Activated T-cell treated with anti-CD3 and anti-CD28 coated beads, Interleukin-2, amount 50 U/mL, for 4 hours (primary cell): ENCODE measurements around the gene GNAQ. TPM values are rescaled to one million over a fixed set of nuclear protein-coding genes. Genes with fewer than 3 reads are reported as not detected.

ENCODE experiments used
- ATAC-seq, 2 donors: fragments of 200-7000 bp; cut with Tn5 transposase; one replicate each; pipeline ENCODE4 v1.10.0; 2021
- DNase-seq: peaks from one replicate; pipeline ENCODE4 v3.0.0-alpha.2; 2020
- H3K27me3 Mint-ChIP-seq: one replicate; pipeline ENCODE4 v1.8.0; 2021; ENCODE audit warnings: low read depth, mixed read lengths
- H3K36me3 Mint-ChIP-seq: one replicate; pipeline ENCODE4 v1.8.0; 2022; ENCODE audit warnings: mixed read lengths; ENCODE audit not compliant: insufficient read depth
- H3K4me1 Mint-ChIP-seq: one replicate; pipeline ENCODE4 v1.8.0; 2021; ENCODE audit warnings: low read depth, mixed read lengths
- H3K4me3 Mint-ChIP-seq: one replicate; pipeline ENCODE4 v1.8.0; 2021; ENCODE audit warnings: mild to moderate bottlenecking, moderate library complexity, mixed read lengths
- H3K9me3 Mint-ChIP-seq: one replicate; pipeline ENCODE4 v1.8.0; 2021; ENCODE audit warnings: mixed read lengths
- total RNA-seq, 3 donors: library from RNA; stranded (reverse); gene quantifications; one replicate each; pipeline ENCODE4 v1.2.1, GENCODE V29; 2021

Gene GNAQ
- total RNA-seq, 3 donors from 2014 or later = 18.2 to 20.1 (median 18.9) TPM

DNA sequence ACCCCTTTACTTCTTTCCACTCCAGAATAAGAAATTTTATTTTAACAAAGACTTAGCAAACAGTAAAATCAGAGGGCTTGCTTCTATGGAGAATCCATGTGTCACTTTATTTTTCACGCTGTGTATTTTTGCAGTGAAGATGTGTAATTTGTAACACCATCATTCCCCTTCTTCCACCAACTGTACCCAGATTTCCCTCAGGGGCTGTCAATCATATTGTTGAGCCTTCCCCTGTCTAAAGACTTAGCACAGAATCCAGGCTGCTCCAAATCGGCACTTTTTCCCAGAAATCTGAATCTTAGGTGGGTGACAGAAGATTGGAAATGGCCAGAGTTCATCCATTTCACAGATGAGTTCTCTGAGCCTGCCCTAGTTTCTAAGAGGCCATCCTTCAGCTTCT lies 115.9 kb downstream of the GNAQ start:
- H3K27me3 Mint-ChIP-seq = no peaks in the 10 kb centered on the region
- peaks cover 35% of the 10 kb centered on the region for H3K4me1 Mint-ChIP-seq
- ATAC-seq = no peak
- peaks cover 26% of the 10 kb centered on the region for H3K36me3 Mint-ChIP-seq
- no peaks in the 10 kb centered on the region for H3K9me3 Mint-ChIP-seq
- no peak for DNase-seq
- H3K4me3 Mint-ChIP-seq = no peak overlapping the region

DNA sequence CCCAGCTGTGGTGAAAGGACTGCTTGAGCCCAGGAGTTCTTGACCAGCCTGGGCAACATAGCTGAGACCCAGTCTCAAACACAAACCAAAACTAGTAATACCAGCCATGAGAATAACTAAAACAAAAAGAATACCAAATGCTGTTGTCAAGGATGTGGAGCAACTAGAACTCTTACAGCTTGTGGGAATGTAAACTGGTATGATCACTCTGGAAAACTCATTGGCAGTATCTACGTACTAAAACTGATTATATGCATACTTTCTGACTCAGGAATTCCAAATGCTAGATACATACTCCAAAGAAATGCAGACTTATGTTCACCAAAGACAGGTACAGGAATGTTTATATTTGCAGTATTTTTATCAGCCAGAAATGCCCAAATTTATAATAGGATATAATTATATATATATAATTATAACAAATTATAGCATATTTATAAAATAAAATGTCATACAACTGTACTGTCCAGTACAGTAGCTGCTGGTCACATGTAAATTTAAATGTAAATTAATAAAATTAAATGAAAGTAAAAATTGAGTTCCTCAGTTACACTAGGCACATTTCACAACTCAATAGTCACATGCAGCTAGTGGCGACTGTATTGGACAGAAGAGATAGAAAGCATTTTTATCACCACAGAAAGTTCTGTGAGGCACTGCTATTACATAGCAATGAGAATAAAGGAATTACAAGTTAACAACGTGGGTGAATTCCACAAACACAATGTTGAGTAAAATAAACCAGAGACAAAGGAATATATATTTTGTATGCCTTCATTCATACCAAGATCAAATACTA lies 118.5 kb downstream of the GNAQ start:
- ATAC-seq (no peak), DNase-seq (no peak)
- peaks cover 59% of the 10 kb centered on the region for H3K4me1 Mint-ChIP-seq
- H3K4me3 Mint-ChIP-seq = no peak overlapping the region
- no peaks in the 10 kb centered on the region for H3K9me3 Mint-ChIP-seq
- peaks cover 17% of the 10 kb centered on the region for H3K36me3 Mint-ChIP-seq
- H3K27me3 Mint-ChIP-seq = no peaks in the 10 kb centered on the region

DNA sequence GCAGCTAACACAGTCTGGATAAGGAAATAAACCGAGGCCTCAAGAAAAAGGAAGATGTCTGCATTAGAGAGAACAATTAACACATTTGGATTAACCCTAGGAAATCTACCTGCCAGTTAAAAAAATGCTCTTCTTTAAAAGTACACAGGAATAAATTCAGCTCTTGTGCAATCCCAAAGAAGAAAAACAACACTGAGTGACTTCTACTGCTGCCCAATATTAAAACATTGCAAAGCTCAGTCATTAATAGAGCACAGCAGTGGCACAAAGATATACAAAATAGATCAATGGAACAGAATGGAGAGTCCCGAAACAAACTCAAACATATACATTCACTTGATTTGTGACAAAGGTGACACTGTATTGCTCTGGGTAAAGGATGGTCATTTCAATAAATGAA lies 119.7 kb downstream of the GNAQ start:
- Mint-ChIP-seq H3K36me3 (peaks cover 13% of the 10 kb centered on the region), H3K4me1 (peaks cover 55% of the 10 kb centered on the region), H3K9me3 (no peaks in the 10 kb centered on the region), H3K27me3 (no peaks in the 10 kb centered on the region), H3K4me3 (no peak overlapping the region)
- no peak for DNase-seq
- no peak for ATAC-seq

DNA sequence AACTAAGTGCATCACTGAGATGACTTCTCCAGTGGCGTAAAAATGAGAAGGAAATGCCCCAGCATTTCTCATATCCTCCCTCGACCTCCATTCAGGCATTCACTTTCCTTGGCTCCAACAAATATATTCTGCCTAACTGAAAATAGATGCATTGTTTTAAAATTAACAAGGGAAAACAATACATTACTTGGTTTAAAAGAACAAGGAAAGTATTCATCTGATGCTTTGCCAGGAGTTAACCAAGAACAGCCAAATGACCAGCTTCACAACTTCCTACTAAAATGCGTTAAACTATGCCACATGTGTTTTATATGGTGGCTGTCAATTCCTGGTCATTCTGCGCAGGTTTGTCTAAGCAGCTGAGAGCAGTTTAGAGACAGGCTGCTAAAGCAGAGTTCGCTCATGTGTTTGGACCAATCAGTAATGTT lies 121.4 kb downstream of the GNAQ start:
- ATAC-seq (no peak), DNase-seq (no peak)
- peaks cover 13% of the 10 kb centered on the region for H3K36me3 Mint-ChIP-seq
- H3K27me3 Mint-ChIP-seq = no peaks in the 10 kb centered on the region
- no peak overlapping the region for H3K4me3 Mint-ChIP-seq
- peaks cover 49% of the 10 kb centered on the region for H3K4me1 Mint-ChIP-seq
- no peaks in the 10 kb centered on the region for H3K9me3 Mint-ChIP-seq

DNA sequence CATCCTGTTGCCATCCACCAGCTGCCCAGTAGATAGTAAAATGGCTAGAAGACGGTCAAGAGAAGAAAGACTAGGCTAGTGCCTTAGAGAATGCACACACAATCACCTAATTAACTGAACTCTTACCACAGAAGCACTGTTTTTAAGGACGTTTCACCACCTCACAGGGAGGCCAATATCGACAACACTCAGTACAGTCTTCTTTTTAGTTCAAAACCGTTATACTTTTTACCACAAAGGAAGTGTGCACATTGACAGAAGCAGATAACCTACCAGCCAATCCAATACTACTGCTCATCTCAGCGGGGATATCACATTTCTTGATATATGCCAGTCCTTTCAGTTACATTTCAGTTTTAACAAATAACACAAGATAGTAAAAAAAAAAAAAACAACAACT lies 122.3 kb downstream of the GNAQ start:
- ATAC-seq = peak; percentile 52 to 69
- H3K9me3 Mint-ChIP-seq = no peaks in the 10 kb centered on the region
- peaks cover 49% of the 10 kb centered on the region for H3K4me1 Mint-ChIP-seq
- DNase-seq = no peak
- no peaks in the 10 kb centered on the region for H3K27me3 Mint-ChIP-seq
- peak overlapping the region; percentile 34 for H3K4me3 Mint-ChIP-seq
- H3K36me3 Mint-ChIP-seq = peaks cover 13% of the 10 kb centered on the region

DNA sequence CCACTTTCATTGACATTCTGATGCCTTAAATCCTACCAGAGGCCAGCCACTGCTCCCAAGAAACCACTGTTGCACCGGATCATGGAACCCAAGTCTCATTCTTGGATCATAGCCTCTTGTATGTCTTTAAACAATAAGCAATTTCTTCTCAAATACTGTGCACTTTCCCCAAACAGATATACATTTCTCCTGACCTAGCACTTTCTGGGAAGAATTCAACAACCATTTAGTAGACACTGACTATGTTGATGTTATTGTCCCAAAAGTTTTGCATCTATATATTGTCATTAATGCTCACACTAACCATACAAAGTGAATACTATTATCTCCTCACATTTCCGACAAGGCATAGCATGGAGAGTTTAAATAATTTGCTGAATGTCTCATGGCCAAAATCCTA lies 123.3 kb downstream of the GNAQ start:
- H3K9me3 Mint-ChIP-seq = no peaks in the 10 kb centered on the region
- peaks cover 49% of the 10 kb centered on the region for H3K4me1 Mint-ChIP-seq
- ATAC-seq = no peak
- no peak overlapping the region for H3K4me3 Mint-ChIP-seq
- DNase-seq = no peak
- H3K36me3 Mint-ChIP-seq = peaks cover 10% of the 10 kb centered on the region
- H3K27me3 Mint-ChIP-seq = no peaks in the 10 kb centered on the region

DNA sequence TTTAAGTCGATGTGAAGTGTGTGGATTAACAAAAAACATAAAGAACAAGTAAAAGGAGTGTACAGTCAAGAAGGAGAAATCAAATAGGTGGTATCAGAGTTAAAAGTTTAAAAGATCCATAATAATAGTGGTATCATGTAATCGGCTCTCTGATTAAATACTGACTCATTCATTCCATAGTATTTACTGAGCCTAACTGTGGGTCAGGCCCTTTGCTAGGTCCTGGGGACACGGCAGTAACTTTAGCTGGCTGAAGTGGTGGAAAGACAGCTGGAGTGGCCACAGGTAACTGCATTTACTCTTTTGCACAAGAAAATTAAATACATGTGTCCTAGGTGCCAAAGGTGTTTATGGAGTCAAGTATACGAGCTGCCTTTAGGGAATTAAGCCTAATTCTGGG lies 124.0 kb downstream of the GNAQ start:
- no peaks in the 10 kb centered on the region for H3K9me3 Mint-ChIP-seq
- peaks cover 15% of the 10 kb centered on the region for H3K36me3 Mint-ChIP-seq
- ATAC-seq (no peak), DNase-seq (no peak)
- H3K27me3 Mint-ChIP-seq = no peaks in the 10 kb centered on the region
- H3K4me1 Mint-ChIP-seq = peaks cover 49% of the 10 kb centered on the region
- H3K4me3 Mint-ChIP-seq = no peak overlapping the region

DNA sequence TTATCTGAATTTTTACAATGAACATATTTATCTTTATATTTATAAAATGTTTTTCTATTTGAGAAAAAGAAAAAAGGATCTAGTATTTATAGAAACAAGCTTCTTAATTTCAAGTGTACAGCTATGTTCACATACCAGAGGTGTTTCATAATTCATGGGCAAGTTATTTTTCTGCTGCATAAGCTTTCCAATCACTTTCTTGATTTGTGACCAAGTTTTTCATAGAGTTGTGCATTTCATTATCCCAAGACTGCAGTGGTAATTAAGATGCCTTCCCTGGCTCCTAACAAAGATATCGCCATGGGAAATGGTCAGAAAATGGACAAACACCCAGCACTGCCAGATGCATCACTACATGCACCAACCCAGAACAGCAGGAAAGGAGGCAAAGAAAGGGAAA lies 124.6 kb downstream of the GNAQ start:
- Mint-ChIP-seq H3K27me3 (no peaks in the 10 kb centered on the region), H3K36me3 (peaks cover 11% of the 10 kb centered on the region), H3K9me3 (no peaks in the 10 kb centered on the region), H3K4me1 (peaks cover 46% of the 10 kb centered on the region), H3K4me3 (no peak overlapping the region)
- DNase-seq (no peak), ATAC-seq (no peak)

DNA sequence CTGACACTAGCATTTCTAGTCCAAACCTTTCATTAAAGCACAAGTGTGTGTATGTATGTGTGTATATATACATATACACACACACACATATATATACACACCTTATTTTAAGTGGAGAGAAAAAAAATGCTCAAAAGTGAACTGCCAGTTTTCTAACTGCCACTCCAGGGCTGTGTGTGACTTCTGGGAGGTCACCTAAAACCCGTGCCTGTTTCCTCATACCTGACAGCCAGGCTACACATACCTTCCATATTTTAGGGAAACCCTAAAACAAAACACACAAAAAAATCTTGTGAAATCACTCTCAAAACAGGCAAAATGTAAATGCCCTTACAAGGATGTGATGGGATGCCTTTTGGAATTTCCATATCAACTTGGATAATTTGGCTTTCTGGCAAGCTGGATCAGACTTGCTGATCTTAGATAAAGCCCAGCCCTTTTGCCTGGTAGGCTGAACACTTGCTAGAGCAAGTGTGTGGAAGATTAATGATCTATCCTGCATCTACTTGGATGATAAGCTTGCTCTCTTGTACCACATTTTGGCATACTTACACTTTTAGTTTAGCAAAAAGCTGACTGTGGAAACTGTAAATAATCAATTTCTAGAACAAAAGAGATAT lies 127.8 kb downstream of the GNAQ start:
- no peaks in the 10 kb centered on the region for H3K27me3 Mint-ChIP-seq
- ATAC-seq (no peak), DNase-seq (no peak)
- H3K4me3 Mint-ChIP-seq = no peak overlapping the region
- H3K36me3 Mint-ChIP-seq = peaks cover 7% of the 10 kb centered on the region
- no peaks in the 10 kb centered on the region for H3K9me3 Mint-ChIP-seq
- peaks cover 20% of the 10 kb centered on the region for H3K4me1 Mint-ChIP-seq

DNA sequence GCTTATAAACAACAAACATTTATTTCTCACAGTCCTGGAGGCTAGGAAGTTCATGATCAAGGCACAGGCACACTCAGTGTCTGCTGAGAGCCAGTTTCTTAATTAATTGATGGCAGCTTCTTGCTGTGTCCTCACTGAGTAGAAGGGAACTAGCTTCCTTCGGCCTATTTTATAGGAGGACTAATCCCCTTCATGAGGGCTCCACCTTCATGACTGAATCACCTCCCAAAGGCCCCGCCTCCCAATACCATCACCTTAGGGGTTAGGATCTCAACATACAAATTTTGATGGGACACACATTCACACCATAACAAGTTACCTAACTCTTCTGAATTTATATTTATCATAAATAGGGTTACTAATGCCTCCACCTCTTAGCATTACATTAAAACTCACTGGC lies 129.8 kb downstream of the GNAQ start:
- DNase-seq (no peak), ATAC-seq (no peak)
- Mint-ChIP-seq H3K4me1 (peaks cover 9% of the 10 kb centered on the region), H3K27me3 (no peaks in the 10 kb centered on the region), H3K36me3 (peaks cover 6% of the 10 kb centered on the region), H3K9me3 (no peaks in the 10 kb centered on the region), H3K4me3 (no peak overlapping the region)

DNA sequence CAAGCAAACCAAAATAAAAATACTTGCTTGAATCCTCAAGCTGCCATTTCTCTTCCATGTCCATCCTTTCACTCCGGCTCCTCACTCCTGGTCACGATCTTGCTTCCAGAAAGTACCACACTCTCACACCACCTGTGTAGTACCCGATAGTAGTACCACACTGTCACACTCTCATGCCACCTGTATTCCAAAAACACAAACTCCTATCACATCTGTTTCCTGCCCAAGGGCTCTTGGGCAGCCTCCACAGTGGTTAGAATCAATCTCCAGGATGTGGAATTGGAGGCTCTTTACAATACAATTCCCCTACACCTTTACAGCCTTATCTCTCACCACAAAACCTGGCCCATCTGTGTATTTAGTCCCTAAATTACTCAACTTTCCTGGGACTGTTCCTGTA lies 130.6 kb downstream of the GNAQ start:
- Mint-ChIP-seq H3K4me3 (no peak overlapping the region), H3K4me1 (peaks cover 10% of the 10 kb centered on the region), H3K36me3 (peaks cover 8% of the 10 kb centered on the region), H3K27me3 (no peaks in the 10 kb centered on the region), H3K9me3 (no peaks in the 10 kb centered on the region)
- ATAC-seq (no peak), DNase-seq (no peak)

DNA sequence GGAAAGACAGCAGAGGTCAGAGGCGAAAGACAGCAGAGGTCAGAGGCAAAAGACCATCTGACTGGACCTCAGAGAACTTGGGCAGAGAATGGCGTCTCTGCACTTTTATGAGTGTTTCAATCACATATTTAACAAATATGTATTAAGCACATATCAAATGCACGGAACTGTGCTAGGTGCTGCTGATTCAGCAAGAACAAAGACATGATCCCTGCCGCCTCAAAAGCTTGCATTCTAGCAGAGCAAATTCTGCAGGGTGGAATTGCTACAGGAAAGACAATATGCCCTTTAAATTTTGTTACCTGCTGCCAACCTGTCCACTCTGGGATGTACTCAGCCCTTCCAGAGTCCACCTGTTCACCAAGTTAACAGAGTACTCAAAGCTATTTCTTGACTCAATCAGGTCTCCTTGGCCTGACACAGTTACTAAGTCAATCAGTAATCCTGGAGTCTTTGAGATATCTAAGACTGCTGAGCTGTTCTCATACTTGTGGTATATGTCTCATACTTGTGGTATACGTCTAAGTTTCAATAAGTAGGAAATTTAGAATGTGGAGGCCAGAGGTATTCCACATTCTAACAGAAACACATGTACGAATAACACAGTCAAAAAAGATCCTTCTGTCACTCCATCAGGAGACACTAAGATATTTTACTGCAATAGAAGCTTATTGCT lies 131.8 kb downstream of the GNAQ start:
- no peak for DNase-seq
- no peaks in the 10 kb centered on the region for H3K27me3 Mint-ChIP-seq
- H3K36me3 Mint-ChIP-seq = peaks cover 13% of the 10 kb centered on the region
- no peak overlapping the region for H3K4me3 Mint-ChIP-seq
- H3K4me1 Mint-ChIP-seq = peaks cover 7% of the 10 kb centered on the region
- no peaks in the 10 kb centered on the region for H3K9me3 Mint-ChIP-seq
- peak; percentile 67 to 71 for ATAC-seq

DNA sequence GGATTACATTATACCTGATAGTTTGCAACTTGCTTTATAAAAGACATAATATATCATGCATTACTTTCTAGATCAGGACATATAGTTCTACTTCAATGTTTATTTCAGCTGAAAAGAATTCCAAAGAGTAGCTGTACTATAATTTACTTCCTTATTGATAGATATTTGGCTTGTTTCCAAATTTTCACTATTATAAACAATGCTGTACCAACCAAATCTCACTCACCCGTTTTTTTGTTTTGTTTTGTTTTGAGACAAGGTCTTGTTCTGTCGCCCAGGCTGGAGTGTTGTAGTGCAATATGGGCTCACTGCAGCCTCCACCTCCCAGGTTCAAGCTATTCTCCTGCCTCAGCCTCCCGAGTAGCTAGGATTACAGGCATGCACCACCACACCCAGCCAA lies 132.7 kb downstream of the GNAQ start:
- peaks cover 7% of the 10 kb centered on the region for H3K4me1 Mint-ChIP-seq
- peaks cover 13% of the 10 kb centered on the region for H3K36me3 Mint-ChIP-seq
- no peaks in the 10 kb centered on the region for H3K27me3 Mint-ChIP-seq
- H3K9me3 Mint-ChIP-seq = no peaks in the 10 kb centered on the region
- H3K4me3 Mint-ChIP-seq = no peak overlapping the region
- ATAC-seq (no peak), DNase-seq (no peak)

DNA sequence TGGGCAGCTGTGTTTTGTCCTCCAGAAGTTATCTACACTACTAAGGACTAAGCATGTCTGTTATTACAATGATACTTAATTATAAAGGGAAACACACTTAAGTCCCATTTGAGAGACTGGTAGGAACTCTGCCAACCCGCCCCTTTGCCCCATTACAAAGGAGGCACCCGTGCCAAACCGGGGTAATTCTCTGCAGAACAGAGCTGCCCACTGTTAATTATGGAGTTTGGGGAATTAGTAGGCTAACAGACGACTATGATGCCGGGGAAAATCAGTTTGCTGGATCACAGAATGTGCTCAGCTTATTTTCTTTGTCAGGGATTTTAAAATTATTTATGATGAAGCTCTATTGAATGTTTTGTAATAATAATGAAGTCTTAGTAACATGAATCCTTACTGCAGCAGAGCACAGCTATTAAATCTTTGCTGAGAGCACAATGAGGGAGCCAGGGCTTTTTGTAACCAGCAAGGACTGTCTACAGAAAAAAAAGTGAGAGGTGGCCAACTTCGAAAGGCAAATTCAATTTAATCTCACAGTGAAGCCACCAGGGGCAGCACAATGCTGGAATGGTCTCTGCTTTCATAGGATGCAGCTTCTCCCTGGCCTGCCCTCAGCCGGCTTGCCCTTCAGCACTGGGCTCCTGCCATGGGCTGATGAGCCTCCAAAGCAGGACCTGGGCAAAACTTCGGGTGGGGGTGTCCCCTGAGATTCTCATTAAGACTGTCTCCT lies 134.5 kb downstream of the GNAQ start:
- Mint-ChIP-seq H3K36me3 (peaks cover 7% of the 10 kb centered on the region), H3K9me3 (no peaks in the 10 kb centered on the region), H3K4me1 (peaks cover 17% of the 10 kb centered on the region), H3K4me3 (no peak overlapping the region), H3K27me3 (no peaks in the 10 kb centered on the region)
- DNase-seq (no peak), ATAC-seq (no peak)
